KG1 (cell line): ENCODE data around the gene LAIR2.

Source experiments
- DNase-seq: peaks from one replicate; lab custom pipeline; 2025; lab: John Stamatoyannopoulos, UW

LAIR2 gene, protein sequence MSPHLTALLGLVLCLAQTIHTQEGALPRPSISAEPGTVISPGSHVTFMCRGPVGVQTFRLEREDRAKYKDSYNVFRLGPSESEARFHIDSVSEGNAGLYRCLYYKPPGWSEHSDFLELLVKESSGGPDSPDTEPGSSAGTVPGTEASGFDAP

DNA sequence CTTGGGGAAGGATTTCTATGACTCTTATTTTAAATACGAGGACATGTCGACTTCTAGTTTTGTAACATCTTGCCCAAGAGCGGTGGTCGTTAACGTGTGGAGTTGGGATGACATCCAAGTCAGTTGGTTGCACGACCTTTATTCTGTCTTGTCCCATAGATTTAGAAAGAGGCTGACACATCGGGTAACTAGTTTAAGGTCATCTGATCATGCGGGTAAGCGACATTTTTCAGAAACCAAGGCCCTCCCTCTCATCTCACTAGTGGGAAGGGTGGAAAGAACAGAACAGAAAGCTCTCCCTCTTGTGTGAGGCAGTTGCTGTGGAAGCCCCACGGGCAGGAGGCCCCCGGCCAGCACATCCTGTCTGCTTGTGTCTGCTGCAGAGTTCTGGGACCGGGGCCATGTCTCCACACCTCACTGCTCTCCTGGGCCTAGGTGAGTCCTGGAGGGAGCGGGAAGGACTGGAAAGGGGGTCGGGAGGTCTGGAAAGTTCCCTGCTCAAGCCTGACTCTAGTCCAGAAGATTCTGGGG, at the start of gene LAIR2:
TSS of gene LAIR2 (plus strand) at position 314 of the 531 bp plus-strand sequence. CDS start at position 402, 88 bp downstream.
- DNase-seq, result no peak

DNA sequence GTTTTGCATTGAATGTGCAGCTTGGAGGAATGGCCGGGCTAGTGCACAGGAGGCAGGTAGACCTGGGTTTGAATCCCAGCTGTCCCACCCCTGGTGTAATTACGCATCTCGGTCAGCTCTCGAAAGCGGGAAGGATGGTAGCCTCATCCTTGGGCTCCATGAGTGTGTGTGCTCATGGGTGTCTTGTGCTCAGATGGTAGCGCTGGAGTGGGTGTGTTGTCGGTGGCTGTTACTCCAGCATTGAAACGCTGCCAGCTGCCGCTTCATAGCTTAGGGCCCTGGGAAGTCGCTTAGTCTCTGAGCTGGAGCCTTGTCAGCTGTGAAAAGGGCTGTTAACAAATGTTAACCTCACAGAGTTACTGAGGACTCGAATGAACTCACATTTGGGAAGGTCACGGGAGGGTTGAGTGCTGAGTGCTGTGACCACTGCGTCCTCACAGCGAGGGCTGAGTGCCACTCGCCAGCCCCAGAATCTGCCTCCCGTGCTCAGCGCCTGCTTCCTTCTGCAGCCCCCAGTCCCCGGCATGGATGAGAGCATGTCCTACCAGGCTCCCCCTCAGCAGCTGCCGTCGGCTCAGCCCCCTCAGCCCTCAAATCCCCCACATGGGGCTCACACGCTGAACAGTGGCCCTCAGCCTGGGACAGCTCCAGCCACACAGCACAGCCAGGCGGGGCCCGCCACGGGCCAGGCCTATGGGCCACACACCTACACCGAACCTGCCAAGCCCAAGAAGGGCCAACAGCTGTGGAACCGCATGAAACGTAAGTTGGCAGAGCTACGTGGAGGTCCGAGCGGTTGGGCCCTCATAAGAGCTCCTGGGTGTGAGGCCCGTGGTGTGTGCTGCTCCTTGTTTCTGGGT, 48.5 kb upstream of the LAIR2 start:
- DNase-seq, result no peak

DNA sequence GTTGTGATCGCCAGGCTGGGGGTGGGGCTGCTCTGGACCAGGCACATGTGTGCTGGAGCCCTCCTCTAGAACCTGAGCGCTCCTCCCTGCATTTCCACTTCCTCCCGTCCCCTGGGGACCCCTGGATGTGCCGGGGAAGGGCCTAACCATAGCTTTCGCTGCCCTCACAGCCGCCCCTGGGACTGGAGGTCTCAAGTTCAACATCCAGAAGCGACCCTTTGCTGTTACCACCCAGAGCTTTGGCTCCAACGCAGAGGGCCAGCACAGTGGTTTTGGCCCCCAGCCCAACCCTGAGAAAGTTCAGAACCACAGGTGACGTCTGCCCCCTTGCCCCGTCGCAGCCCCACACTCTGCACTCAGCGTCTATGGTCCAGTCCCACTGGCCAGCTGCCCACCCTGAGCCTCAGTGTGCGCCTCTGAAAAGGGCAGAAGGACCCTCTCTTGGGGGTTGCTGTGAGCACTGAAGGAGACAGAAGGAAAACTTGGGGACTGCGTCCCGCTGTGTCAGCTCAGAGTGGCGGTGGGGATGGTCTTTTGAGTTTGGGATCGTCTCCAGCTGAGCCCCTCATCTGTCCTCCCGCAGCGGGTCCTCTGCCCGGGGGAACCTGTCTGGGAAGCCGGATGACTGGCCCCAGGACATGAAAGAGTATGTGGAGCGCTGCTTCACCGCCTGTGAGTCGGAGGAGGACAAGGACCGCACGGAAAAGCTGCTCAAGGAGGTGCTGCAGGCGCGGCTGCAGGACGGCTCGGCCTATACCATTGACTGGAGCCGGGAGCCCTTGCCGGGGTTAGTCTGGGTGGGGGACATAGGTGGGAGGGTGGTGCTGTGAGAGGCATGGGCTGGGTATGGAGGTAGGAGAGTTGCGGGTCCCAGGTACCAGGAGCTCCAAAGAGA, 47.6 kb upstream of the LAIR2 start:
- no peak for DNase-seq

DNA sequence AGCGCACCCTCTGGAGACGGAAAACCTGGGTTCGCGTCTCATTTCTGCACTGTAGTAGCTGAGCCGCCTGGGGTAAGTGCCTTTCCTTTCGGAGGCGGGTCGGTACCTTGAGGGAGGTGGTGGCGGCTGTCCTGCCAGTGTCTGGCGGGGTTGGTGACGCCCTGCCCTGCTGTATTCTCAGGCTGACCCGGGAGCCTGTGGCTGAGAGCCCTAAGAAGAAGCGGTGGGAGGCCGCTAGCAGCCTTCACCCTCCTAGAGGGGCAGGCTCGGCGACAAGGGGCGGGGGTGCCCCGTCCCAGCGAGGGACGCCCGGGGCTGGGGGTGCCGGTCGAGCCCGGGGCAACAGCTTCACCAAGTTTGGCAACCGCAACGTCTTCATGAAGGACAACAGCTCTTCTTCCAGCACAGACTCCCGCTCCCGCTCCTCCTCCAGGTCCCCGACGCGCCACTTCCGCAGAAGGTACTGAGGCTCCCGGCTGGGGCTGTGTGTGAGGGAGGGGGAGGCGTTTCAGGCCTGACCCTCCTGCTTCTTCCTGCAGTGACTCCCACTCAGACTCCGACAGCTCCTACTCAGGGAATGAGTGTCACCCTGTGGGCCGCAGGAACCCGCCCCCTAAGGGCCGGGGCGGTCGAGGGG, 46.7 kb upstream of the LAIR2 start:
- DNase-seq, result no peak

DNA sequence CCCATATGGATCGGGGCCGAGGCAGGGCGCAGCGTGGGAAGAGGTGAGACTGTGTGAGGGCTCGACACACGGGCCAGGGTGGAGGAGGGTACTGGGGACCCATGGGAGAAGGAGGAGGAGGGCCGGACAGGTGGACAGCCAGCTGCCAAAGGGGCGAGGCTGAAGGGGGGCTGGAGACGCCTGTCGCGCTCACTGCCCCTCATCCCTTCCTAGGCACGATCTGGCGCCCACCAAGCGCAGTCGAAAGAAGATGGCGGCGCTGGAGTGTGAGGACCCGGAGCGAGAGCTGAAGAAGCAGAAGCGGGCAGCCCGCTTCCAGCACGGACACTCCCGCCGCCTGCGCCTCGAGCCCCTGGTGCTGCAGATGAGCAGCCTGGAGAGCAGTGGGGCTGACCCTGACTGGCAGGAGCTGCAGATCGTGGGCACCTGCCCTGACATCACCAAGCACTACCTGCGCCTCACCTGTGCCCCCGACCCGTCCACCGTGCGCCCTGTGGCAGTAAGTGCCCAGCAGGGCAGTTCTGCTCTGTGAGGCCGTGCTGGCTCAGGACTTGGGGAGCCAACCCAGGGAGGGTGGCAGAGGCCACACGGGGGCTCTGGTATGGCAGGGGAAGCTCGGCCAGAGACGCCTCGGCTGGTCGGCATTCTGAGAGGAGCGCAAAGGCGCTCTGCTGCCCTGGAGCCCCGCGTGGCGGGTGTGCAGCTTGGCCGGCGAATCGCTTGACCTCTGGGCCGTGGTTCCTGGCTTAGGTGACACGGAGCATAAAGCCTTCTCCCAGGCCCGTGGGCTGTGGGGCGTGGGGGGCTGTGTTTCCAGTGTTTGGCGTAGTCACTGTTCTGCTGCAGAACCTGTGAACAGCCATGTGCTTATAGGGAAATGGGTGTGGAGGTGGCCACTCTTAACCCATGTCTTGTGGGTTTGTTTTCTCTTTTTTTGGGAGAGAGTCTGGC, 45.9 kb upstream of the LAIR2 start:
- DNase-seq, result no peak

DNA sequence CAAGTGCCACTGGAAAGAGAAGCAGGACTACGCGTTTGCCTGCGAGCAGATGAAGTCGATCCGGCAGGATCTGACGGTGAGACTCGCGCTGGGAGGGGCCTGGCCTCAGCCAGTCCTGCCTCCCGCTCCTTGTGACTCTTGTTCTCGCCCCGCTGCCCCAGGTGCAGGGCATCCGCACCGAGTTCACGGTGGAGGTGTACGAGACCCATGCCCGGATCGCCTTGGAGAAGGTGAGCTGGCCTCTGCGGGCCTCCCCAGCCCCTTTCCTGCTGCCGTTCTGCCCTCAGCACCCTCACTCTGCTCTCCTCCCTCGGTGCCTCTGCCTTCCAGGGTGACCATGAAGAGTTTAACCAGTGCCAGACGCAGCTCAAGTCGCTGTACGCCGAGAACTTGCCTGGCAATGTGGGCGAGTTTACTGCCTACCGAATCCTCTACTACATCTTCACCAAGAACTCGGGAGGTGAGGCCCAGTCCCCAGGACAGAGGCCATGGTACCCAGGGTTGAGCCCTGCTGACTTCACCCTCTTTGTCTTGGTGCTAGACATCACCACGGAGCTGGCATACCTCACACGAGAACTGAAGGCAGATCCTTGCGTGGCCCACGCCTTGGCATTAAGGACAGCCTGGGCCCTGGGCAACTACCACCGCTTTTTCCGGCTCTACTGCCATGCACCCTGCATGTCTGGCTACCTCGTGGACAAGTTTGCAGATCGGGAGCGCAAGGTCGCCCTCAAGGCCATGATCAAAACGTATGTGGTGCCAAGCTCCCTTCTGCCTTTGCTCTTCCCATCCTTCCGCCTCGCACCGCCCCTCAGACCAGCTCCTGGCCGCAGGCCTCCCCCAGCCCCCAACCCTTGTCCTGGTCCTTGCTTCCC, 44.6 kb upstream of the LAIR2 start:
- DNase-seq, result no peak

DNA sequence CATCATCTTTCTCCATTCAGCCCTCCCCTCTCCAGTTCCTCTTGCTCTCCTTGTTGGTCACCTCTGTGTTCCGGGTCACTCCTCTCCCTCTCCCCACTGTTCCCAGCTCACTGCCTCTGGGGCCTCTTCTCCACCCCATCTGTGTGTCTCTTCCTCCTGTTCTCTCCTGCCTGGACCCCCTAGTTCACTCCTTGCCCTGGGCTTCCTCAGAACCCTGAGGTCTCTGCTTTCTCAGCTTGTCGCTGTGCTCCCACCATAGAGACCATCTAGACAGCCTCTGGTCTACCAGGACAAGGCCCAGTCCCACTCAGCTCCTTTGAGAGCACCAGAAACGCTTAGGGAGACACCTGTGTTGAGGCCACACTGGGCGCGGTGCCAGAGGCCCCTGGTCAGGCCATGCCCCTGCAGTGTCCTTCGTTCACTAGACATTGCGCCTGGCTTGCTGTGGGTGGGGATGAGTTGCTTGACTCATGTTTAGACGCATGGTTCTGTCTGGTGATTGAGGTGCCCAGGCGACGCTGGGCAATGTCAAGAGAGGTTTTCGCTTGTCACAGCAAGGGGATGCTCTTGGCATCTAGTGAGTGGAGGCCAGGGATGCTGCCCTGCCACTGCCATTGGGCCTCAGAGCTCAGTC, 43.9 kb upstream of the LAIR2 start:
- DNase-seq, result no peak

DNA sequence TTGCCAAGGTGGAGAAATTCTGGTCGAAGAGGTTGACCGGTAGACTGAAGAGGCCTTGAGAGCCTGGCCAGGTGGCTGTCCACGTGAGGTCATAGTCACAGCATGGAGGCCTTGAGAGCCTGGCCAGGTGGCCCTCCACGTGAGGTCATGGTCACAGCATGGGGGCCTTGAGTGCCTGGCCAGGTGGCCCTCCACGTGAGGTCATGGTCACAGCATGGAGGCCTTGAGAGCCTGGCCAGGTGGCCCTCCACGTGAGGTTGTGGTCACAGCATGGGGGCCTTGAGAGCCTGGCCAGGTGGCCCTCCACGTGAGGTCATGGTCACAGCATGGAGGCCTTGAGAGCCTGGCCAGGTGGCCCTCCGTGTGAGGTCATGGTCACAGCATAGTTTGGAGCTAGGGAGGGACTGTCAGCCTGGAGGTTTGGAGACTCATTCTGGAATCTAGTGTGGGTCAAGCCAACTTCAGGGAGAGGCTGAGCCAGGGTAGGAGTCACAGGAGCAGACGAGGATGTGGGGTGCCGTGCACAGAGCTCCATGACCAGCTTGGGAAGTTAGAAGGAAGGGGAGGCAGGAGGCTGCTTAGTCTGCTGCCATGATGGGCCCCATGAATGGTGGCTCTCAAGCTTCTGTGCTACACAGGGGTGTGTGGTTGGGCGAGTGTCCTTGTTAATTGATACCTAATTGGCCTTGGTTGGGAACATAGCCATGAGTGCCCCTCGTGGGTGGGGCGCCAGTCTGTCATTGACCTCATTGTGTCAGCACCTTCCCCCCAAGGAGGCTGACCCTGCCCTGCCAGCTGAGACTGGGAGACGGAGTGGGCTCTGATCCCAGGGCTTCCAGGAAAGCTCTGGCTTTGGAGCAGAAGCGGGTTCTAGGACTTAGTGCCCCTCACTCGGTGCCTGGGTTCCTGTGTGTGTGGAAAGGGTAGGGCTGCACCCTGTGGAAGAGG, 43.1 kb upstream of the LAIR2 start:
- no peak for DNase-seq

DNA sequence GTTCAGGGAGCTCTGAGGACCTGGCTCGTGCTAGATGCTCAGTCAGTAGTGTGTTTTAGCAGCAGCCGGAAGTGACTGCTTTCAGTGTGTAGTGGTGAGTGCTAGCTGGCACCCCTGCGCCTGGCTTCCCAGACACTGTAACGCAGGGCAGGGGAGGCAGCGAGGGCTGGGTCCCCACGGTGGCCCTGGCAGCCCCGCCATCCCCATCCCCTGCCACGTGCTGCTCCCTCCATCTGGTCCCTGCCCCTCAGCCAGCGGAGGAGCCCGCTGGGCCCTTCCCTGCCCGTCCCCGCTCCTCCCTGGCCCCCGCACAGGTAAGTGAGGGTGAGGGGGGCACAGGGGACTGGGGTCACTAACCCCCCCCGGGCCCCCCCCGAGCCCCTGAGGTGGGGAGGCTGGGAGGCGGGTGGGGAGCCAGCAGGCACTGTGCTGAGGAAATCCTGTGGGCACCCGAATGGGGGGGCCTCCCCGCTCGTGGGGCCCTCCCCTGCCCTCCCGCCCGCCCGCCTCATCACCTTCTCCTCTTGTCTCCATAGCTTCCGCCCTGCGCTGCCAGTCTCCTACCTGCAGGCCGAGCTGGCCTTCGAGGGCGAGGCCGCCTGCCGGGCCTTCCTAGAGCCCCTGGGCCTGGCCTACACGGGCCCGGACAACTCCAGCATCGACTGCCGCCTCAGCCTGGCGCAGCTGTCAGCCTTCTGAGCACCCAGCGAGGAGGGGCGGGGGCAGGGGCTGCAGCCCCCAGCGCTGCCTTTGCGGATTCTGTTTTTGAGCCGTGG, 42.2 kb upstream of the LAIR2 start:
- no peak for DNase-seq

DNA sequence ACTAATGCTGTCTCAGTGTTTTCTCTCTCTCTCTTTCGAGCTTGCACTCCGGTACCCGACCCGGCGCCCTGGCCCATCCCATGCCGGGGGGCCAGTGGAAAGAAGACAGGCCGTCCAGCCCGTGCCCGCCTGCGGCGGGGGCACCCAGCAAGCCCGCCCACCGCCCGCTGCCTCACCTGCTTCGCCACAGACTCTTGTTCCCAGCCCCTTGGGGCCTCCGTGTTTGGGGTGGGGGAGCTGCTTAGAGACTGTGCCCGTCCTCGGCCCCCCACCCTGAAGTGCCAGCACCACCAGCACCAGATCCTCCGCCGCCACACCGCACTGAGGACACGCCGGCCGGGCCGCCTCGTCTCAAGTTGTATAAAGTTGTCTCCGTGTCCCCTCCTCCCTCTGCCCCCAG, 41.4 kb upstream of the LAIR2 start:
- DNase-seq, result no peak

DNA sequence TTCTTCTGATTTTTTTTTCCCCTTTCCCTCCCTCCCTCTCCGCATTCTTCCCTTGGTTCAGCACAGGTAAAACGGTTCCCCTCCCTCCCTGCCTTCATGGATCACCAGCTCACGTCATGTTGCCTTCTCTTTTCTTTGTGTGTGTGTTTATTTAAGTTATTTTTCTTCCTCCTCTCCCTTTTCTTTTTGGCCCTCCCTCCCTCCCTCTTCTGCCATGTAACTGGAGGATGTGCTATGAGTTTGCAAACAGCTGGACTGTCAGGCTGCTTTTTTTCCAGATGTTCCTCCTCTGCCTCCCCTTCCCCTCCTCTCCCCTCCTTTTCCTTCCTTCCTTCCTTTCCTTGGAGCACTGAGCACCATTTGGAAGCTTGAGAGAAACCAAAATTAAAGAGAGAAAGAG, 41.0 kb upstream of the LAIR2 start:
- no peak for DNase-seq

DNA sequence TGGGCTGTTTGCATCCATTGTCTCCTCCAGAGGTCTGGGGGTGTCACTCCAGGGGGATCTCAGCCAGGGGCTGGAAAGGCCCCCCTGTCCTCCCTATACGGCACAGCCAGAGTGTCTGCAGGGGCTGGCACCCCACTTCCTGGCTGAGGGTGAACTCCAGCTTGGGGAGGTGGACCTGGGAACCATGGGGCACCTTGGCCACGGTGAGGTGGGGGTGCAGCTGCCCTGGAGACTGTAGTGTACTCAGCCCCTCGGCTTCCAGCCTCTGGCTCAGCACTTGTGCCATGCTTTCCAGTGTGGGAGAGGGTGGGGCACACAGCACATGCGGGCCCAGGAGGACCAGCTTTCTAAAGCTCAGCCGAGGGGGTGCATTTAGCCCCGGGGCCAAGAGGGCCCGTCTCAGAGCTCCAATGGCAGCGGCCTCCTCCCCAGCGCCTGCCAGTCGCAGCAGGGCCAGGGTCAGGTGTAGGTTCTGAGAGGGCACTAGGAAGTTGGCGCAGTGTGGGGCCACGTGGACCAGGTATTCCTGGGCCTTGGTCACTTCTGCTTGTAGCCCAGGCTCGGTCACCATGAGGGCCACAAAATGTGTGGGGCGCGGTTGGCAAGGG, 40.5 kb upstream of the LAIR2 start:
- DNase-seq, result no peak

DNA sequence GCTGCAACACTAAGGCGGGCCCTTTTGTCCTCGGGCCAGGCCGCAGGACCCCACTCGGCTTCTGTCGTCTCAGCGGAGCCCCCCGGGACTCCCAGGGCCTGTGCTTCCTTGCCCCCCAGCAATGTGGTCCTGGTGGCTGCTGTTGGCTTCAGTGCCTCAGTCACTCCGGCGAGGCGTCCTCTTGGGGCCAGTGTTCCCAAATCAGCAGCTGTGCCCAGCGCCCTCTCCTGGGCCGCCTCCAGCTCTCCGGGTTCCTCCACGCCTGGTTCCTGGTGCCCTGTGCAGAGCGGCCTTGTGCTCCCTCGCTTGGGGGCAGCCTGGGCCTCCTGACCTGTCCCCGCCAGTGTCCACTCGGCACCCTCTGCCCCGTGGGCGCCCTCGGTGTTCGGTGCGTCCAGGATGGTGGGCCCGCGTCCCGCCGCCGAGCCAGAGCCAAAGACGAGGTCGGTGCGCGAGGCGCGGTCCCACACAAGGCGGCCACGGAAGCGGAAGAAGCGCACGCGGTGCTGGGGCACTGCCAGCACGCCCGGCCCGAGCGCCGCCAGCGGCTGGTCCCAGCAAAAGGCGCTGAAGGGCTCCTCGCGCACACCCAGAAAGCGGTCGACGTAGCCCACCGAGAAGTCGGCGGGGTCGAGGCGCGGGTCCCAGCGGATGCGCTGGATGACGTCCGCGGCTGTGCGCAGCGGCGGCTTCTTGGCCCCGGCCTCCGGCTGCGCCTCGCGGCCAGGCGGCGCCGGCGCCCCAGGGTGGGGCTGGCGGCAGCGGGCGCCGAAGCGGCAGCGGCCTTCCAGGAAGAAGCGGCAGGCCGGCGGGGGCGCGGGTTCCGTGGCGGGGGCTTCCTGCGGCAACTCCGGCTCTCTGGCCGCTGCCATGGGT, 39.7 kb upstream of the LAIR2 start:
- no peak for DNase-seq

DNA sequence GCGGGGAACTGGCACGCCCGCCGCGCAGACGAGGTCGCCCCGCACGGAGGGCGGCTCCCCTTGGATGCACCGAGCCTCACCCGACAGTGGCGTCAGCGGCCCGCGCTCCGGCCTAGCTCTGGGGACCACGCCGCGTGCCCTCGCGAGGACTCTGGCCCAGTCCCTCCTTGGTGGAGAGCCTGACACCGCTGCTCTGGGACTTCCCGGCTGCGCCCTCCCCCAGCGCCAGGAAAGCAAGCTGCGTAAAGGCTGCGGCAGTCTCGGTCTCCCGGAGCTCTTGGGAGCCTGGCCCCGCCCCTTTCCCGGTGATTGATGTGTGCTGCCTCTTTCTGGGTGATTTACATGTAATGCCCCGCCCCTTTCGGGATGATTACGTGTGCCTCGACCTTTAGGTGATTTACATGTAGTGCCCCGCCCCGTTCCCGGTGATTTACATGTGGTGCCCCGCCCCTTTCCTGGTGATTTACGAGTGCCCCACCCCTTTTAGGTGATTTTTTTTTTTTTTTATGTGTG, 39.0 kb upstream of the LAIR2 start, which contains the start of gene LENG9:
TSS of gene LENG9 (minus strand) at position 248 of the 513 bp plus-strand sequence. CDS start 252 bp downstream, outside the sequence.
- peak; percentile 80 for DNase-seq

DNA sequence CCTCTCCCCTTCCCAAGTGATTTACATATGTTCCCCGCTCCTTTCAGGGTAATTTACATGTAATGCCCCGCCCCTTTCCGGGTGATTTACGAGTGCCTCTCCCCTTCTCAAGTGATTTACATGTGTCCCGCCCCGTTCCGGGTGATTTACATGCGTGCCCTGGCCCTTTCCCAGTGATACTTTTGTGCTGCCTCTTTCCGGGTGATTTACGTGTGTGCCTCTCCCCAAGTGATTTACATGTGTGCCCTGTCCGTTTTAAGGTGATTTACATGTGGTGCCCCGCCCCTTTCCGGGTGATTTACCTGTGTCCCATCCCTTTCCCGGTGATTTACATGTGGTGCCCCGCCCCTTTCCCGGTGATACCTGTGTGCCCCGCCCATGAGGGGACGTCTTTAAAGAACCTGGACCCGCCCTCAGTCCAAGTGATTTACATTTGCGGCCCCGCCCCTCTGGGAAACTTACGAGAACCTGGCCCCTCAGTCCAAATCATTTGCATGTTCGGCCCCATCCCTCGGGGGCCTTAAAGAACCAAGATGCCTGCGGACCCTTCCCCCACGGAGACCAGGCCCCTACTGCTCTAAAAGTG, 38.5 kb upstream of the LAIR2 start:
- peak; percentile 82 for DNase-seq
